Lung (tissue), 12 donors: Measurements from ENCODE around the gene SLMAP. TPM values are rescaled to one million over a fixed set of nuclear protein-coding genes. Genes with fewer than 3 reads are reported as not detected.

Experiments used
- ATAC-seq: fragments of 200-7000 bp; cut with Tn5 transposase; one replicate; pipeline ENCODE4 v1.9.1; 2020; ENCODE audit warnings: moderate number of reproducible peaks; ENCODE audit not compliant: insufficient read depth, low FRiP score
- DNase-seq, 3 donors: peaks; one replicate each; pipeline ENCODE4 v3.0.0-alpha.2; 2013 to 2017
- H3K27ac ChIP-seq, 2 donors: one replicate each; pipeline ENCODE4 v1.5.1; 2013; ENCODE audit warnings: mild to moderate bottlenecking in 2 of 2, moderate library complexity in 2 of 2, control low read depth in 1 of 2, inconsistent platforms in 1 of 2, low read depth in 1 of 2, low read length in 1 of 2
- H3K27me3 ChIP-seq, 3 donors: one replicate each; pipeline ENCODE4 v1.5.1; 2013; ENCODE audit warnings: low read length in 2 of 3; ENCODE audit not compliant: control insufficient read depth in 3 of 3, insufficient read depth in 3 of 3
- H3K36me3 ChIP-seq, 4 donors: one replicate each; pipeline ENCODE4 v1.5.1; 2013; ENCODE audit warnings: low read length in 4 of 4, mild to moderate bottlenecking in 1 of 4, moderate library complexity in 1 of 4; ENCODE audit not compliant: control insufficient read depth in 4 of 4, insufficient read depth in 4 of 4
- H3K4me1 ChIP-seq, 5 donors: one replicate each; pipeline ENCODE4 v1.5.1; 2013; ENCODE audit warnings: low read length in 5 of 5, mild to moderate bottlenecking in 2 of 5, moderate library complexity in 1 of 5; ENCODE audit not compliant: control insufficient read depth in 5 of 5, insufficient read depth in 5 of 5
- H3K4me3 ChIP-seq: one replicate; pipeline ENCODE4 v1.5.1; 2013; ENCODE audit warnings: mild to moderate bottlenecking, control low read depth, moderate library complexity
- H3K9ac ChIP-seq, 2 donors: one replicate each; pipeline ENCODE4 v1.5.1; 2013; ENCODE audit warnings: low read length in 2 of 2, control low read depth in 1 of 2; ENCODE audit not compliant: insufficient read depth in 1 of 2
- H3K9me3 ChIP-seq, 4 donors: one replicate each; pipeline ENCODE4 v1.5.1; 2013; ENCODE audit warnings: low read length in 3 of 4, mild to moderate bottlenecking in 1 of 4, moderate library complexity in 1 of 4; ENCODE audit not compliant: control insufficient read depth in 4 of 4, insufficient read depth in 3 of 4
- WGBS, 2 donors: extraction: QIAGEN DNeasy Blood & Tissue Kit; methylation state at CpG; one replicate each; pipeline ENCODE4 v1.1.7; 2013; 5-methylcytosine and 5-hydroxymethylcytosine counted together
- polyA plus RNA-seq, 2 donors: library from polyadenylated mRNA; stranded (reverse); fragments of 200-250 nt; gene quantifications; one replicate each; pipeline ENCODE4 v1.2.1, GENCODE V29; 2013
- total RNA-seq, 2 donors: library from RNA; depleted of rRNA in 1 of 2; stranded (reverse); fragments of >200 nt in 1 of 2; gene quantifications; one replicate each; pipeline ENCODE4 v1.2.1, GENCODE V29; 2014 to 2021
- TF ChIP-seq, protein P1 (sequence below): IDR thresholded peaks from 2 replicates; pipeline ENCODE4 v1.5.1; 2012; ENCODE audit warnings: mild to moderate bottlenecking; ENCODE audit errors: control extremely low read depth, extremely low read depth
- donor health status: control.
- donor health status: control.
- donor health status: Bipolar disorder and iron deficiency.
- donor health status: healthy.
- donor health status: DM: yes; HTN: yes; CAD: no.

Gene SLMAP
- total and polyA plus RNA-seq, 4 donors: 11.4 to 118 (median 47.2) TPM

DNA sequence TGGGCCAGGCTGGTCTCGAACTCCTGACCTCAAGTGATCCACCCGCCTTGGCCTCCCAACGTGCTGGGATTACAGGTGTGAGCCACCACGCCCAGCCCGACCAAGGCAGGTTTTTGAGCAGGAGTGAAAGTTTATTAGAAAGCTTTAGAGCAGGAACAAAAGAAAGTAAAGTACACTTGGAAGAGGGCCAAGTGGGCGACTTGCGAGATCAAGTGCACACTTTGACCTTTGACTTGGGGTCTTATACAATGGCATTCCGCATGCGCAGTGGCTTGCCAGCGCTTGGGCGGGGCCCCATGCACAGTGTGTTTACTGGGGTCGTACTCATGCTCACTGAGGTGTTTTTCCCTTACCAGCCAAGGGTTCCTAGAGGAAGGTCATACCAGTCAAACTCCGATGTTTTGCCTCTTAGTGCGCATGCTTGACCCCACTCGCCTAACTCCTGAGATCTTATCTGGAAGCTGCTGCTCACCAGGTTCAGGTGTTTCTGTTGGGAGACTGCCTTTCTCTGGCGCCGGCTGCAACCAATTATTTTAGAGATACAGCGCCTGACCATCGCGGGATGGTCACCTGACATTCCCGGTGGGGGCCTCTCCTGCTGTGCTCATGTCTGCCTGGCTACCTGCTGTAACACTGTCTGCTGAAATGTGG is 205.2 kb downstream of the SLMAP start:
- no peak for DNase-seq
- Histone ChIP-seq H3K27me3 (no peaks in the 10 kb centered on the region), H3K4me3 (no peak overlapping the region), H3K9me3 (no peaks in the 10 kb centered on the region), H3K4me1 (peaks cover 0 to 18% (median 3%) of the 10 kb centered on the region in 5 donors), H3K27ac (no peak overlapping the region), H3K36me3 (no peaks in the 10 kb centered on the region), H3K9ac (no peak overlapping the region)
- TF ChIP-seq, protein P1, sequence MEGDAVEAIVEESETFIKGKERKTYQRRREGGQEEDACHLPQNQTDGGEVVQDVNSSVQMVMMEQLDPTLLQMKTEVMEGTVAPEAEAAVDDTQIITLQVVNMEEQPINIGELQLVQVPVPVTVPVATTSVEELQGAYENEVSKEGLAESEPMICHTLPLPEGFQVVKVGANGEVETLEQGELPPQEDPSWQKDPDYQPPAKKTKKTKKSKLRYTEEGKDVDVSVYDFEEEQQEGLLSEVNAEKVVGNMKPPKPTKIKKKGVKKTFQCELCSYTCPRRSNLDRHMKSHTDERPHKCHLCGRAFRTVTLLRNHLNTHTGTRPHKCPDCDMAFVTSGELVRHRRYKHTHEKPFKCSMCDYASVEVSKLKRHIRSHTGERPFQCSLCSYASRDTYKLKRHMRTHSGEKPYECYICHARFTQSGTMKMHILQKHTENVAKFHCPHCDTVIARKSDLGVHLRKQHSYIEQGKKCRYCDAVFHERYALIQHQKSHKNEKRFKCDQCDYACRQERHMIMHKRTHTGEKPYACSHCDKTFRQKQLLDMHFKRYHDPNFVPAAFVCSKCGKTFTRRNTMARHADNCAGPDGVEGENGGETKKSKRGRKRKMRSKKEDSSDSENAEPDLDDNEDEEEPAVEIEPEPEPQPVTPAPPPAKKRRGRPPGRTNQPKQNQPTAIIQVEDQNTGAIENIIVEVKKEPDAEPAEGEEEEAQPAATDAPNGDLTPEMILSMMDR: no peak
- WGBS, 2 donors: 78 to 84% methylated on average over 21 of the region's 21 CpGs
- ATAC-seq: no peak

DNA sequence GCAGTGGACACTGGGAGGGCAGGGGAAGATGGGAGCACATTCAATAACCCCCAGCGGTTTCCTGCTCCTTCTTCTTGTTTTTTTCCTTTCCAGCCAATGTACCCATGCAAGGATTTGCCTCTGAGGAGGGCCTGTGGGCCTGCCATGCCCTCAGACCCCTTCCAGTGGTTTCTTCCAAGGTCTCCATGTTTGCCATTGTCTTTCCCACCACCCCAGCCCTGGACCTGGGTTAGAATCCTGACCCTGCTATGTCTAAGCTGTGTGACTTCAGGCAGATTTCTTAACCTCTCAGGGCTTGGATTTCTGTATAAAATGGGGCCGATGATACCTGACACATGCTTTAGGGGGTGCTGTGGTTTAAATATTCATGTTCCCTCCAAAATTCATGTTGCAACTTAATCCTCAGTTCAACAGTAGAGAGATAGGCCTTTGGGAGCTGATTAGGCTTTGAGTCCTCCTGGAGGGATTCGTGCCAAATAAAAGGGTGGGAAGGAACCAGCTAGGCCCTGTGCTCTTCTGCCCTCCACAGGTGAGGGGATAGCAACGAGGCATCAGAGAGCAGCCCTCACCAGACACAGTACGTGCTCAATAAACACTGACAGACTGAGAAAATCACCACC is 205.8 kb downstream of the SLMAP start:
- no peak overlapping the region for H3K9ac ChIP-seq
- 87 to 89% methylated on average over 5 of the region's 5 CpGs for WGBS, 2 donors
- no peak for ATAC-seq
- no peak for DNase-seq
- H3K4me3 ChIP-seq: no peak overlapping the region
- no peaks in the 10 kb centered on the region for H3K36me3 ChIP-seq
- no peak overlapping the region for H3K27ac ChIP-seq
- TF ChIP-seq, protein P1: no peak
- no peaks in the 10 kb centered on the region for H3K9me3 ChIP-seq
- no peaks in the 10 kb centered on the region for H3K27me3 ChIP-seq
- H3K4me1 ChIP-seq: peaks cover 0 to 12% (median 0%) of the 10 kb centered on the region in 5 donors

DNA sequence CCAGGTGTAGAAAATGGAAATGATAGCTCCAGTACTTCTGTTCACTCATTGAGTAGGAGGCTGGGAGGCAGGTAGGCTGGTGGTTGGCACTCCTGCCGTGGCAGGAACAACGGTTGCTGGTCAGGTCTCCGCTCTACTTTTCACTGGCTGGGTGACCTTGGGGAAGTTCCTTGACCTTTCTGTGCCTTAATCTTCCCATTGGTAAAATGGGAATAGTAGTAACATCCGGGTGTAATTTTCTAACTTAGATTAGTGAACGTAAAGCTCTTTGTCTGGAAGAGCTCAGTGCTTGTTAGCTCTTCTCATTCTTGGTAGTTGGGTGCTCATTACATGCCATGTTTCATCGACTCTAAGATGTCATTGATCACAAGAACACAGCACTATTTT is 206.3 kb downstream of the SLMAP start:
- DNase-seq (no peak), ATAC-seq (no peak)
- H3K4me3 ChIP-seq: no peak overlapping the region
- TF ChIP-seq, protein P1: no peak
- H3K9me3 ChIP-seq: no peaks in the 10 kb centered on the region
- no peaks in the 10 kb centered on the region for H3K36me3 ChIP-seq
- H3K27ac ChIP-seq: no peak overlapping the region
- no peaks in the 10 kb centered on the region for H3K27me3 ChIP-seq
- H3K4me1 ChIP-seq: peaks cover 0 to 12% (median 0%) of the 10 kb centered on the region in 5 donors
- 93 to 97% methylated on average over 6 of the region's 6 CpGs for WGBS, 2 donors
- no peak overlapping the region for H3K9ac ChIP-seq
